Nephron (organoid): ENCODE data around the gene UBASH3A.

ENCODE experiments used
- H3K27ac Mint-ChIP-seq, 3 experiments: 2 replicates each; pipeline ENCODE4 v1.8.0; 2020; ENCODE audit warnings: mixed read lengths in 3 of 3, mild to moderate bottlenecking in 2 of 3, moderate library complexity in 1 of 3
- H3K27me3 Mint-ChIP-seq: 2 replicates; pipeline ENCODE4 v1.8.0; 2021; ENCODE audit warnings: low read depth, mild to moderate bottlenecking, moderate library complexity, mixed read lengths
- H3K36me3 Mint-ChIP-seq: 2 replicates; pipeline ENCODE4 v1.8.0; 2020; ENCODE audit warnings: low read depth, mixed read lengths
- H3K4me1 Mint-ChIP-seq: 2 replicates; pipeline ENCODE4 v1.8.0; 2020; ENCODE audit warnings: mixed read lengths
- H3K4me3 Mint-ChIP-seq, 3 experiments: 2 replicates each; pipeline ENCODE4 v1.8.0; 2020; ENCODE audit warnings: mild to moderate bottlenecking in 3 of 3, mixed read lengths in 3 of 3, moderate library complexity in 2 of 3
- H3K9me3 Mint-ChIP-seq: 2 replicates; pipeline ENCODE4 v1.8.0; 2020; ENCODE audit warnings: mixed read lengths
- CTCF ChIP-seq, 3 experiments: fragments of 200-600 bp; sonication (generic); IDR thresholded peaks; one replicate each; pipeline ENCODE4 v1.5.0; 2021; ENCODE audit warnings: antibody characterized with exemption in 3 of 3; ENCODE audit not compliant: unreplicated experiment in 3 of 3

Gene UBASH3A

GRCh38 chr21:42446531-42446930 lies 42.8 kb downstream of the UBASH3A start:
- no peaks in the 10 kb centered on the region for H3K36me3 Mint-ChIP-seq
- no peak overlapping the region for H3K27ac Mint-ChIP-seq
- H3K4me3 Mint-ChIP-seq, result no peak overlapping the region
- peaks cover 4% of the 10 kb centered on the region for H3K4me1 Mint-ChIP-seq
- H3K27me3 Mint-ChIP-seq, result peaks cover 15% of the 10 kb centered on the region
- no peaks in the 10 kb centered on the region for H3K9me3 Mint-ChIP-seq
- TF ChIP-seq CTCF (IDR thresholded peaks at IDR 0.05; ENCODE audit: unreplicated experiment in 3 of 3), result no peak

GRCh38 chr21:42447182-42447581 lies 43.5 kb downstream of the UBASH3A start:
- no peak for TF ChIP-seq CTCF (IDR thresholded peaks at IDR 0.05; ENCODE audit: unreplicated experiment in 3 of 3)
- no peak overlapping the region for H3K27ac Mint-ChIP-seq

GRCh38 chr21:42447732-42448131 lies 44.0 kb downstream of the UBASH3A start:
- Mint-ChIP-seq H3K4me3 (no peak overlapping the region), H3K27me3 (peaks cover 15% of the 10 kb centered on the region), H3K27ac (no peak overlapping the region), H3K9me3 (no peaks in the 10 kb centered on the region), H3K4me1 (peaks cover 4% of the 10 kb centered on the region), H3K36me3 (no peaks in the 10 kb centered on the region)
- no peak for TF ChIP-seq CTCF (IDR thresholded peaks at IDR 0.05; ENCODE audit: unreplicated experiment in 3 of 3)

More at GRCh38 chr21:42447182-42447581, 43.5 kb downstream of the UBASH3A start:
- no peaks in the 10 kb centered on the region for H3K9me3 Mint-ChIP-seq
- H3K4me3 Mint-ChIP-seq, result no peak overlapping the region
- no peaks in the 10 kb centered on the region for H3K36me3 Mint-ChIP-seq
- H3K27me3 Mint-ChIP-seq, result peaks cover 15% of the 10 kb centered on the region
- H3K4me1 Mint-ChIP-seq, result peaks cover 4% of the 10 kb centered on the region

GRCh38 chr21:42448686-42449085 lies 45.0 kb downstream of the UBASH3A start:
- H3K4me3 Mint-ChIP-seq, result no peak overlapping the region
- no peak overlapping the region for H3K27ac Mint-ChIP-seq
- no peak for TF ChIP-seq CTCF (IDR thresholded peaks at IDR 0.05; ENCODE audit: unreplicated experiment in 3 of 3)
- no peaks in the 10 kb centered on the region for H3K36me3 Mint-ChIP-seq
- H3K4me1 Mint-ChIP-seq, result peaks cover 12% of the 10 kb centered on the region
- peaks cover 15% of the 10 kb centered on the region for H3K27me3 Mint-ChIP-seq
- no peaks in the 10 kb centered on the region for H3K9me3 Mint-ChIP-seq

- Mint-ChIP-seq H3K27ac (no peak overlapping the region), H3K27me3 (peaks cover 7% of the 10 kb centered on the region), H3K4me3 (no peak overlapping the region), H3K36me3 (no peaks in the 10 kb centered on the region), H3K4me1 (peaks cover 30% of the 10 kb centered on the region), H3K9me3 (peaks cover 2% of the 10 kb centered on the region)
- no peak for TF ChIP-seq CTCF (IDR thresholded peaks at IDR 0.05; ENCODE audit: unreplicated experiment in 3 of 3)
Observed at GRCh38 chr21:42451941-42452340, 48.2 kb downstream of the UBASH3A start.

GRCh38 chr21:42452401-42453223 lies 48.9 kb downstream of the UBASH3A start:
- H3K36me3 Mint-ChIP-seq, result no peaks in the 10 kb centered on the region
- H3K27ac Mint-ChIP-seq, result peak overlapping the region in 1 of 3 experiments; percentile 76
- H3K27me3 Mint-ChIP-seq, result peaks cover 7% of the 10 kb centered on the region
- no peak for TF ChIP-seq CTCF (IDR thresholded peaks at IDR 0.05; ENCODE audit: unreplicated experiment in 3 of 3)
- peaks cover 5% of the 10 kb centered on the region for H3K9me3 Mint-ChIP-seq
- H3K4me1 Mint-ChIP-seq, result peaks cover 30% of the 10 kb centered on the region
- H3K4me3 Mint-ChIP-seq, result no peak overlapping the region
